A549 (cell line): ENCODE data around the gene OGFR. TPM values are rescaled to one million over a fixed set of nuclear protein-coding genes. Genes with fewer than 3 reads are reported as not detected.

ENCODE experiments used
- ATAC-seq, 2 experiments: fragments of 200-7000 bp in 1 of 2; fragments of >200 bp in 1 of 2; cut with Nextera tagmentation in 1 of 2; cut with Tn5 transposase in 1 of 2; 3 replicates each; pipeline versions ENCODE4 v1.8.0 to v1.9.1; 2018 to 2020; ENCODE audit warnings: mild to moderate bottlenecking in 1 of 2, moderate library complexity in 1 of 2
- CTCF ChIA-PET: fragments of 300-600 bp; sonication (Branson Sonifier 250); formaldehyde crosslinking; extraction: SDS; loops from one replicate; lab custom pipeline; 2021; ENCODE audit warnings: antibody characterized with exemption, inconsistent platforms; lab: Yijun Ruan, JAX
- POLR2A ChIA-PET: fragments of 350-600 bp; formaldehyde crosslinking; extraction: SDS; loops from one replicate; lab custom pipeline; 2021; ENCODE audit warnings: antibody characterized with exemption, inconsistent platforms; lab: Yijun Ruan, JAX
- DNase-seq, 2 experiments: peaks; one replicate each; pipeline versions ENCODE4 v3.0.0 to v3.0.0-alpha.2; 2011 to 2016; ENCODE audit warnings: low read depth in 1 of 2, low spot score in 1 of 2
- FAIRE-seq: peaks from 2 replicates; lab custom pipeline; 2011; peaks lifted over from hg19 to GRCh38; lab: Jason Lieb, UNC
- H3K27ac ChIP-seq, 2 experiments: fragments of >200 bp; sonication (Bioruptor Twin); formaldehyde crosslinking; 3 replicates each; pipeline ENCODE4 v1.5.1; 2016 to 2017
- H3K4me1 ChIP-seq: fragments of >200 bp; sonication (Bioruptor Twin); formaldehyde crosslinking; 3 replicates; pipeline ENCODE4 v1.6.1; 2016
- H3K4me2 ChIP-seq: fragments of >200 bp; sonication (Bioruptor Twin); formaldehyde crosslinking; 3 replicates; pipeline ENCODE4 v1.6.1; 2016
- H3K4me3 ChIP-seq: fragments of >200 bp; sonication (Bioruptor Twin); formaldehyde crosslinking; 3 replicates; pipeline ENCODE4 v1.5.1; 2016
- H3K9me3 ChIP-seq: fragments of >200 bp; sonication (Bioruptor Twin); formaldehyde crosslinking; 3 replicates; pipeline ENCODE4 v1.6.1; 2016
- CBX8 ChIP-seq: fragments of 200-600 bp; sonication (generic); IDR thresholded peaks from 2 replicates; pipeline ENCODE4 v1.6.1; 2016
- CHD2 ChIP-seq: fragments of 150-350 bp; IDR thresholded peaks from 2 replicates; pipeline ENCODE4 v1.6.1; 2014; ENCODE audit warnings: low read length; ENCODE audit not compliant: partially characterized antibody
- FOSB ChIP-seq: fragments of 250-450 bp; sonication (Bioruptor Pico); IDR thresholded peaks from 2 replicates; pipeline ENCODE4 v1.5.0; 2020; ENCODE audit warnings: mild to moderate bottlenecking, moderate library complexity
- GATA3 ChIP-seq: IDR thresholded peaks from 2 replicates; pipeline ENCODE4 v1.6.1; 2012; ENCODE audit warnings: borderline replicate concordance
- HDAC2 ChIP-seq: fragments of 200-600 bp; sonication (generic); IDR thresholded peaks from 2 replicates; pipeline ENCODE4 v1.6.1; 2016
- HEYL ChIP-seq: fragments of 250-450 bp; sonication (Bioruptor Pico); IDR thresholded peaks from 2 replicates; pipeline ENCODE4 v1.8.0; 2021; ENCODE audit warnings: mild to moderate bottlenecking, moderate library complexity
- HOXA7 ChIP-seq: fragments of 250-450 bp; sonication (Bioruptor Pico); IDR thresholded peaks from 2 replicates; pipeline ENCODE4 v1.5.0; 2020; ENCODE audit warnings: mild to moderate bottlenecking, moderate library complexity
- HOXB5 ChIP-seq: fragments of 250-450 bp; sonication (Bioruptor Pico); IDR thresholded peaks from 2 replicates; pipeline ENCODE4 v1.5.0; 2020; ENCODE audit warnings: mild to moderate bottlenecking, moderate library complexity
- JUN ChIP-seq, 2 experiments: fragments of >200 bp; sonication (Bioruptor Twin); formaldehyde crosslinking; IDR thresholded peaks; 2 replicates in 1 of 2; 3 replicates in 1 of 2; pipeline ENCODE4 v1.6.1; 2016 to 2017
- JUNB ChIP-seq: fragments of >200 bp; sonication (Bioruptor Twin); formaldehyde crosslinking; IDR thresholded peaks from 2 replicates; pipeline ENCODE4 v1.6.1; 2016
- KDM1A ChIP-seq: fragments of 200-600 bp; sonication (generic); IDR thresholded peaks from 2 replicates; pipeline ENCODE4 v1.6.1; 2016; ENCODE audit warnings: low read depth, mild to moderate bottlenecking
- MAFK ChIP-seq: fragments of 450-650 bp; IDR thresholded peaks from 2 replicates; pipeline ENCODE4 v1.6.1; 2014; ENCODE audit not compliant: partially characterized antibody
- MAZ ChIP-seq: fragments of 150-350 bp; IDR thresholded peaks from 2 replicates; pipeline ENCODE4 v1.6.1; 2014; ENCODE audit warnings: antibody characterized with exemption, low read depth, low read length, borderline replicate concordance
- NFE2L2 ChIP-seq: fragments of 150-350 bp; conservative IDR thresholded peaks from 2 replicates; pipeline ENCODE4 v1.6.1; 2014; ENCODE audit warnings: low read length
- RAD21 ChIP-seq, 2 experiments: fragments of >200 bp in 1 of 2; sonication (Bioruptor Twin) in 1 of 2; formaldehyde crosslinking in 1 of 2; IDR thresholded peaks in 1 of 2; conservative IDR thresholded peaks in 1 of 2; 2 replicates in 1 of 2; 3 replicates in 1 of 2; pipeline ENCODE4 v1.6.1; 2012 to 2018; ENCODE audit warnings: inconsistent platforms in 1 of 2
- RFX5 ChIP-seq: fragments of 450-650 bp; IDR thresholded peaks from 2 replicates; pipeline ENCODE4 v1.7.1; 2014; ENCODE audit warnings: antibody characterized with exemption, mild to moderate bottlenecking, moderate library complexity
- RNF2 ChIP-seq: fragments of 200-600 bp; sonication (generic); IDR thresholded peaks from 2 replicates; pipeline ENCODE4 v1.6.1; 2016; ENCODE audit warnings: low read depth, mild to moderate bottlenecking, antibody characterized with exemption, moderate library complexity, borderline replicate concordance
- TFCP2L1 ChIP-seq: fragments of 250-450 bp; sonication (Bioruptor Pico); IDR thresholded peaks from 2 replicates; pipeline ENCODE4 v1.5.0; 2021; ENCODE audit warnings: mild to moderate bottlenecking
- WGBS: methylation state at CpG from one replicate; pipeline ENCODE4 v1.1.6; 2017; ENCODE audit errors: missing lambda C conversion rate; 5-methylcytosine and 5-hydroxymethylcytosine counted together
- polyA plus RNA-seq, 4 experiments: library from polyadenylated mRNA; depleted of rRNA in 3 of 4; stranded (reverse); fragments of >200 nt; fragmentation: RNase III in 1 of 4; extraction: RNeasy Plus Mini Kit Qiagen cat#74134 plus additional on column Dnase treatment in 1 of 4; gene quantifications; 2 replicates in 3 of 4; 3 replicates in 1 of 4; pipeline ENCODE4 v1.2.3, GENCODE V29; 2011 to 2017
- TF ChIP-seq, protein P1 (sequence below): IDR thresholded peaks from 2 replicates; pipeline ENCODE4 v1.6.1; 2012
- TF ChIP-seq, protein P2 (sequence below): fragments of >200 bp; sonication (Bioruptor Twin); formaldehyde crosslinking; IDR thresholded peaks from 2 replicates; pipeline ENCODE4 v1.6.1; 2016
- TF ChIP-seq, protein P3 (sequence below): fragments of 250-450 bp; sonication (Bioruptor Pico); IDR thresholded peaks from 2 replicates; pipeline ENCODE4 v1.5.0; 2020; ENCODE audit warnings: low read depth, mild to moderate bottlenecking, moderate library complexity
- TF ChIP-seq, protein P4 (sequence below): fragments of >200 bp; sonication (Bioruptor Twin); formaldehyde crosslinking; IDR thresholded peaks from 3 replicates; pipeline ENCODE4 v1.5.1; 2016

OGFR gene
- polyA plus RNA-seq, 2 of the 4 experiments (the other 2 are of a cell fraction), result 15.9 to 35.6 TPM

DNA sequence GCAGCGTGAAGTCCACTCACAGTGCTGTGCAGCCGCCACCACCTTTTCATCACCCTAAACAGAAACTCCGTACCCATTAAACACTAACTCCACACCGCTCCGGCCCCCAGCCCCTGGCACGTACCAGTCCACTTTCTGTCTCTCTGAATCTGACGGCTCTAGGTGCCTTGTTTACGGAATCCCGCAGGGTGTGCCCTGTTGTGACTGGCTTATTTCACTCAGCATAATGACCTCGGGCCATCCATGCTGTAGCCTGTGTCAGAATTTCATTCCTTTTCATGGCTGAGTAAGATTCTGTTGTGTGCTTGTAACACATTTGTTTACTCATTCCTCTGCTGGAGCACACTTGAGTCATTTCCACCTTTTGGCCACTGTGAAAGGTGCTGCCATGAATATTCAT lies 39.0 kb downstream of the OGFR start (continued):
- no peak for TF ChIP-seq RFX5
- TF ChIP-seq JUNB, result no peak

DNA sequence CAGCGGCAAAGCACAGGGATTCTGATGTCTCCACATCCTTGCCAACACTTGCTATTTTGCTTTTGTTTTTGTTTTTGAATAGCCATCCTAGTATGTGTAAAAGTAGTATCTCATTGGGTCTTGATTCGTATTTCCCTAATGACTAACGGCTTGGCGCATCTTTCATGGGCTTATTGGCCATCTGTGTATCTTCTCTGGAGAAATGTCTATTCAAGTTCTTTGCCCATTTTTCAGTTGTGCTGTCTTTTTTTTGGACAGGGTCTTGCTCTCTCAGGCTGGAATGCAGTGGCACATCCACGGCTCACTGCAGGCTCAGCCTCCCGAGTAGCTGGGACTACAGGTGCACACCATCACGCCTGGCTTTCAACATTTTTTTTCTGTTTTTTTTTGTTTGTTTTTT lies 39.5 kb downstream of the OGFR start:
- Histone ChIP-seq H3K4me2 (no peak overlapping the region), H3K4me3 (no peak overlapping the region), H3K4me1 (peaks cover 7% of the 10 kb centered on the region; the same call in 2 of the 3 replicates), H3K27ac (no peak overlapping the region), H3K9me3 (no peaks in the 10 kb centered on the region)
- FAIRE-seq (no peak), ATAC-seq (no peak), DNase-seq (no peak)
- TF ChIP-seq HDAC2 (no peak), TFCP2L1 (no peak), RFX5 (no peak), HEYL (CRISPR knock-in tag) (no peak), CHD2 (no peak), FOSB (no peak), HOXA7 (CRISPR knock-in tag) (no peak), KDM1A (no peak)
- TF ChIP-seq, protein P1, sequence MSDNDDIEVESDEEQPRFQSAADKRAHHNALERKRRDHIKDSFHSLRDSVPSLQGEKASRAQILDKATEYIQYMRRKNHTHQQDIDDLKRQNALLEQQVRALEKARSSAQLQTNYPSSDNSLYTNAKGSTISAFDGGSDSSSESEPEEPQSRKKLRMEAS, result no peak
- ChIA-PET POLR2A (no interaction called here), CTCF (interaction anchor here (1.1 kb wide), 1 partner anchor 9 kb away, joined by 5 read pairs; no protein-coding TSS in a partner anchor)
- 92% methylated on average over 7 of the region's 7 CpGs for whole genome bisulfite sequencing

DNA sequence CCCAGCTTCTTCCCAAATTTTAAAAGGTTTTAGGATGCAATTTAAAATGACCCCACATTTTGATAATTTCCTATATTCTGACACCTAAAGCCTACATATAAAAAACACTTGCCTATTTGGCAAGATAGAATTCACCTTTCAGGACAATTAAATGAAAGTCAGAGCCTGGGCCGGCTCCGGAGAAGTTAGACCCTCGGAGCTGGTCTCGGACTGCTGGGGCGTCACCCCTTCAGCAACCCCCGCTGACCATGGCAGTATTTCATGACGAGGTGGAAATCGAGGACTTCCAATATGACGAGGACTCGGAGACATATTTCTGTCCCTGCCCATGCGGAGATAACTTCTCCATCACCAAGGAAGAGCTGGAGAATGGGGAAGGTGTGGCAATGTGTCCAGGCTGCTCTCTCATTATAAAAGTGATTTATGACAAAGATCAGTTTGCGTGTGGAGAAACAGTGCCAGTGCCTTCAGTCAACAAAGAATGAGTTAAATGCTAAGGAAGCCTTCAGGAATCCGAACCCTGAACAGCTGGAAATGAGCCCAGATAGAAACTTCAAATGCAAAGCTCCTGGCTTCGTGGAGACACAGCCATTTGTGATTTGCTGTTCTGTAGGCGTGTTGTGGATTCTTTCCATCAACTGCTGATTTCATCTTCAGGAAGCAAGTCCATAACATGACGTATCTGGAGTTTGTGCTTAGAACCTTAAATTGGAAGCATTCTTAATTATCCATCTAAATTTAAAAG lies 41.0 kb downstream of the OGFR start:
- no peak overlapping the region for H3K27ac ChIP-seq
- no peaks in the 10 kb centered on the region for H3K9me3 ChIP-seq
- TF ChIP-seq MAFK (no peak), FOSB (no peak), CBX8 (no peak), RAD21 (conservative IDR thresholded peaks at IDR 0.05 in 1 of 2, IDR thresholded peaks at IDR 0.05 in 1 of 2) (no peak), NFE2L2 (no peak), GATA3 (no peak), HOXB5 (no peak), RNF2 (no peak), JUNB (no peak), HEYL (CRISPR knock-in tag) (no peak), HOXA7 (CRISPR knock-in tag) (no peak), MAZ (no peak), JUN (IDR thresholded peaks at IDR 0.05) (no peak), HDAC2 (no peak), RFX5 (no peak)
- TF ChIP-seq, protein P2, sequence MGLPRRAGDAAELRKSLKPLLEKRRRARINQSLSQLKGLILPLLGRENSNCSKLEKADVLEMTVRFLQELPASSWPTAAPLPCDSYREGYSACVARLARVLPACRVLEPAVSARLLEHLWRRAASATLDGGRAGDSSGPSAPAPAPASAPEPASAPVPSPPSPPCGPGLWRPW, result no peak
- TF ChIP-seq, protein P3, sequence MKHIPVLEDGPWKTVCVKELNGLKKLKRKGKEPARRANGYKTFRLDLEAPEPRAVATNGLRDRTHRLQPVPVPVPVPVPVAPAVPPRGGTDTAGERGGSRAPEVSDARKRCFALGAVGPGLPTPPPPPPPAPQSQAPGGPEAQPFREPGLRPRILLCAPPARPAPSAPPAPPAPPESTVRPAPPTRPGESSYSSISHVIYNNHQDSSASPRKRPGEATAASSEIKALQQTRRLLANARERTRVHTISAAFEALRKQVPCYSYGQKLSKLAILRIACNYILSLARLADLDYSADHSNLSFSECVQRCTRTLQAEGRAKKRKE (CRISPR knock-in tag), result no peak
- TF ChIP-seq, protein P4, sequence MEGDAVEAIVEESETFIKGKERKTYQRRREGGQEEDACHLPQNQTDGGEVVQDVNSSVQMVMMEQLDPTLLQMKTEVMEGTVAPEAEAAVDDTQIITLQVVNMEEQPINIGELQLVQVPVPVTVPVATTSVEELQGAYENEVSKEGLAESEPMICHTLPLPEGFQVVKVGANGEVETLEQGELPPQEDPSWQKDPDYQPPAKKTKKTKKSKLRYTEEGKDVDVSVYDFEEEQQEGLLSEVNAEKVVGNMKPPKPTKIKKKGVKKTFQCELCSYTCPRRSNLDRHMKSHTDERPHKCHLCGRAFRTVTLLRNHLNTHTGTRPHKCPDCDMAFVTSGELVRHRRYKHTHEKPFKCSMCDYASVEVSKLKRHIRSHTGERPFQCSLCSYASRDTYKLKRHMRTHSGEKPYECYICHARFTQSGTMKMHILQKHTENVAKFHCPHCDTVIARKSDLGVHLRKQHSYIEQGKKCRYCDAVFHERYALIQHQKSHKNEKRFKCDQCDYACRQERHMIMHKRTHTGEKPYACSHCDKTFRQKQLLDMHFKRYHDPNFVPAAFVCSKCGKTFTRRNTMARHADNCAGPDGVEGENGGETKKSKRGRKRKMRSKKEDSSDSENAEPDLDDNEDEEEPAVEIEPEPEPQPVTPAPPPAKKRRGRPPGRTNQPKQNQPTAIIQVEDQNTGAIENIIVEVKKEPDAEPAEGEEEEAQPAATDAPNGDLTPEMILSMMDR, result no peak
- no peak for DNase-seq
- peaks cover 6% of the 10 kb centered on the region; the same call in 2 of the 3 replicates for H3K4me1 ChIP-seq
- H3K4me3 ChIP-seq, result no peak overlapping the region
- ATAC-seq, result no peak
- 87% methylated on average over 16 of the region's 16 CpGs for WGBS
- no peak for FAIRE-seq
- H3K4me2 ChIP-seq, result no peak overlapping the region
- ChIA-PET CTCF (interaction anchor here (0.6 to 2.9 kb wide), 7 partner anchors 9 to 163 kb away, joined by 3 to 17 read pairs (median 3); no protein-coding TSS in a partner anchor), POLR2A (no interaction called here)
